Neutrophil (primary cell): ENCODE results near the gene NRG3.

Experiments
- H3K27ac ChIP-seq: fragments of 200-600 bp; sonication (generic); 2 replicates; pipeline ENCODE4 v1.5.1; 2016; ENCODE audit warnings: mild to moderate bottlenecking, moderate library complexity
- H3K27me3 ChIP-seq: fragments of 200-600 bp; sonication (generic); 2 replicates; pipeline ENCODE4 v1.6.0; 2016; ENCODE audit warnings: mild to moderate bottlenecking
- H3K36me3 ChIP-seq: fragments of 200-600 bp; sonication (generic); 2 replicates; pipeline ENCODE4 v1.5.1; 2017
- H3K4me1 ChIP-seq, 2 experiments: fragments of 200-600 bp in 1 of 2; sonication (generic) in 1 of 2; 1 replicate in 1 of 2; 2 replicates in 1 of 2; pipeline versions ENCODE4 v1.5.1 to v1.6.1; 2013 to 2016; ENCODE audit warnings: low read depth in 1 of 2, low read length in 1 of 2, mild to moderate bottlenecking in 1 of 2, moderate library complexity in 1 of 2; ENCODE audit not compliant: control insufficient read depth in 1 of 2, insufficient read depth in 1 of 2
- H3K4me3 ChIP-seq, 2 experiments: fragments of 200-600 bp in 1 of 2; sonication (generic) in 1 of 2; 1 replicate in 1 of 2; 2 replicates in 1 of 2; pipeline ENCODE4 v1.5.1; 2013 to 2016; ENCODE audit warnings: low read depth in 1 of 2, low read length in 1 of 2, mild to moderate bottlenecking in 1 of 2, moderate library complexity in 1 of 2
- H3K9me3 ChIP-seq: fragments of 200-600 bp; sonication (generic); 2 replicates; pipeline ENCODE4 v1.5.1; 2016
- CTCF ChIP-seq: fragments of 200-600 bp; sonication (generic); IDR thresholded peaks from 2 replicates; pipeline ENCODE4 v1.5.1; 2016; ENCODE audit warnings: antibody characterized with exemption

NRG3 gene

GRCh38 chr10:82882722-82883121, 1007.7 kb downstream of the NRG3 start:
- no peak overlapping the region for H3K4me3 ChIP-seq
- no peak overlapping the region for H3K27ac ChIP-seq
- no peak for TF ChIP-seq CTCF
- H3K9me3 ChIP-seq: no peaks in the 10 kb centered on the region
- H3K36me3 ChIP-seq: no peaks in the 10 kb centered on the region
- no peaks in the 10 kb centered on the region for H3K4me1 ChIP-seq
- no peaks in the 10 kb centered on the region for H3K27me3 ChIP-seq

GRCh38 chr10:82883603-82884002, 1008.6 kb downstream of the NRG3 start:
- no peak for TF ChIP-seq CTCF
- H3K9me3 ChIP-seq: no peaks in the 10 kb centered on the region

GRCh38 chr10:82887488-82887887, 1012.5 kb downstream of the NRG3 start:
- H3K27ac ChIP-seq: no peak overlapping the region
- no peak overlapping the region for H3K4me3 ChIP-seq
- no peak for TF ChIP-seq CTCF
- H3K9me3 ChIP-seq: no peaks in the 10 kb centered on the region
- no peaks in the 10 kb centered on the region for H3K4me1 ChIP-seq
- H3K36me3 ChIP-seq: no peaks in the 10 kb centered on the region
- no peaks in the 10 kb centered on the region for H3K27me3 ChIP-seq

More at GRCh38 chr10:82883603-82884002, 1008.6 kb downstream of the NRG3 start:
- H3K27me3 ChIP-seq: no peaks in the 10 kb centered on the region
- H3K27ac ChIP-seq: no peak overlapping the region
- H3K36me3 ChIP-seq: no peaks in the 10 kb centered on the region
- no peaks in the 10 kb centered on the region for H3K4me1 ChIP-seq
- no peak overlapping the region for H3K4me3 ChIP-seq

- Histone ChIP-seq H3K27me3 (no peaks in the 10 kb centered on the region), H3K4me1 (no peaks in the 10 kb centered on the region), H3K9me3 (no peaks in the 10 kb centered on the region), H3K36me3 (no peaks in the 10 kb centered on the region), H3K27ac (no peak overlapping the region), H3K4me3 (no peak overlapping the region)
- TF ChIP-seq CTCF: no peak
These were observed 1013.9 kb downstream of the NRG3 start for GRCh38 chr10:82888809-82889455.

- no peaks in the 10 kb centered on the region for H3K27me3 ChIP-seq
- no peaks in the 10 kb centered on the region for H3K4me1 ChIP-seq
- no peak overlapping the region for H3K27ac ChIP-seq
- no peaks in the 10 kb centered on the region for H3K36me3 ChIP-seq
- no peak for TF ChIP-seq CTCF
- no peaks in the 10 kb centered on the region for H3K9me3 ChIP-seq
- H3K4me3 ChIP-seq: no peak overlapping the region
These were observed 1014.7 kb downstream of the NRG3 start for GRCh38 chr10:82889728-82890127.
